DOHH2 (cell line): ENCODE results near the gene MAP2K7.

ENCODE experiments used
- H3F3A ChIP-seq: fragments of 200-600 bp; sonication (generic), shearing (Covaris generic); 2 replicates; pipeline ENCODE4 v1.6.0; 2016; ENCODE audit warnings: antibody characterized with exemption, mild to moderate bottlenecking; ENCODE audit not compliant: control insufficient read depth, insufficient read depth
- H3K27ac ChIP-seq: fragments of 200-600 bp; sonication (generic); 2 replicates; pipeline ENCODE4 v1.5.1; 2014; ENCODE audit warnings: low read depth, mild to moderate bottlenecking, low read length, moderate library complexity
- H3K27me3 ChIP-seq: fragments of 200-600 bp; sonication (generic); 2 replicates; pipeline ENCODE4 v1.6.1; 2014; ENCODE audit warnings: mild to moderate bottlenecking, low read length, mixed read lengths; ENCODE audit not compliant: control insufficient read depth
- H3K36me3 ChIP-seq: fragments of 200-600 bp; sonication (generic); 2 replicates; pipeline ENCODE4 v1.6.1; 2014; ENCODE audit warnings: mild to moderate bottlenecking, low read length, moderate library complexity, mixed read lengths; ENCODE audit not compliant: control insufficient read depth
- H3K4me1 ChIP-seq: fragments of 200-600 bp; sonication (generic); 2 replicates; pipeline ENCODE4 v1.6.1; 2014; ENCODE audit warnings: mild to moderate bottlenecking, low read length, mixed read lengths; ENCODE audit not compliant: control insufficient read depth
- H3K4me2 ChIP-seq: fragments of 200-600 bp; sonication (generic); 2 replicates; pipeline ENCODE4 v1.6.0; 2014; ENCODE audit warnings: mild to moderate bottlenecking, low read length, moderate library complexity
- H3K4me3 ChIP-seq: fragments of 200-600 bp; sonication (generic); 2 replicates; pipeline ENCODE4 v1.5.1; 2014; ENCODE audit warnings: mild to moderate bottlenecking, low read length, mixed read lengths
- H3K79me2 ChIP-seq: fragments of 200-600 bp; sonication (generic); 2 replicates; pipeline ENCODE4 v1.6.1; 2014; ENCODE audit warnings: mild to moderate bottlenecking, low read length, mixed read lengths; ENCODE audit not compliant: control insufficient read depth
- H3K9me2 ChIP-seq: fragments of 200-600 bp; sonication (generic); replicated peaks from 2 replicates; pipeline ENCODE4 v1.6.1; 2014; ENCODE audit warnings: mild to moderate bottlenecking, low read length, mixed read lengths; ENCODE audit not compliant: control insufficient read depth
- H3K9me3 ChIP-seq: fragments of 200-600 bp; sonication (generic); 2 replicates; pipeline ENCODE4 v1.6.1; 2014; ENCODE audit warnings: antibody characterized with exemption, low read length, mixed read lengths; ENCODE audit not compliant: control insufficient read depth, insufficient read depth
- H4K20me1 ChIP-seq: fragments of 200-600 bp; sonication (generic); 2 replicates; pipeline ENCODE4 v1.6.0; 2014; ENCODE audit warnings: low read depth, mild to moderate bottlenecking, antibody characterized with exemption, low read length, moderate library complexity; ENCODE audit not compliant: control insufficient read depth, insufficient read depth
- EZH2phosphoT487 ChIP-seq: fragments of 200-600 bp; sonication (generic); IDR thresholded peaks from 2 replicates; pipeline ENCODE4 v1.6.1; 2017; ENCODE audit warnings: borderline replicate concordance, mild to moderate bottlenecking, antibody characterized with exemption, low read length, moderate library complexity, mixed read lengths
- TF ChIP-seq, protein P1 (sequence below): fragments of 200-600 bp; sonication (generic); IDR thresholded peaks from one replicate; pipeline ENCODE4 v1.5.1; 2014; ENCODE audit warnings: antibody characterized with exemption, mild to moderate bottlenecking, low read depth, low read length; ENCODE audit not compliant: poor library complexity, severe bottlenecking

The MAP2K7 gene

DNA sequence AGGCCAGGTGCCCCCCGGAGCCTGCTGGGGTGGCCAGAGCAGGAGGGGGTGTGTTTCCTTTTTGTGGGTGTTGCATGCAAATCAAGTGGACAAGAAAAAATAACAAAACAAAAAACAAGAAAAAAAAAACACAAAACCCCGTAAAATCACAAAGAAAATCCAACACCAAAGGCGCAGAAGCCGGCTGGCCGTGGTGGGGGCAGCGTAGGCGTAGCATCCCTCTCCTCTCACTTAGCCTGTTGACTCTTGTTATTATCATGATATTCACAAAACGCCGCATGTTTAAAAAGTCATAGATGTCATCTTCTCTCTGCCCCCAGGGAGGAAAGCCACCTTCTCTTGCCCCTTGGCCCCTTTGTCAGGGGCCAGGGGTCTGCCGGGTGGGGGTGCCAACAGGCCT is 10.0 kb downstream of the MAP2K7 start:
- no peaks in the 10 kb centered on the region for H3K9me3 ChIP-seq
- no peaks in the 10 kb centered on the region for H4K20me1 ChIP-seq
- peaks cover 24% of the 10 kb centered on the region for H3K4me1 ChIP-seq
- H3K79me2 ChIP-seq = no peaks in the 10 kb centered on the region
- H3K36me3 ChIP-seq = peaks cover 18% of the 10 kb centered on the region
- no peak overlapping the region for H3K4me3 ChIP-seq
- H3K27ac ChIP-seq = no peak overlapping the region
- H3K9me2 ChIP-seq = no peaks in the 10 kb centered on the region
- H3F3A ChIP-seq = no peaks in the 10 kb centered on the region; the same call in 1 of the 2 replicates
- no peak overlapping the region for H3K4me2 ChIP-seq
- peaks cover 36% of the 10 kb centered on the region for H3K27me3 ChIP-seq
- TF ChIP-seq, protein P1, sequence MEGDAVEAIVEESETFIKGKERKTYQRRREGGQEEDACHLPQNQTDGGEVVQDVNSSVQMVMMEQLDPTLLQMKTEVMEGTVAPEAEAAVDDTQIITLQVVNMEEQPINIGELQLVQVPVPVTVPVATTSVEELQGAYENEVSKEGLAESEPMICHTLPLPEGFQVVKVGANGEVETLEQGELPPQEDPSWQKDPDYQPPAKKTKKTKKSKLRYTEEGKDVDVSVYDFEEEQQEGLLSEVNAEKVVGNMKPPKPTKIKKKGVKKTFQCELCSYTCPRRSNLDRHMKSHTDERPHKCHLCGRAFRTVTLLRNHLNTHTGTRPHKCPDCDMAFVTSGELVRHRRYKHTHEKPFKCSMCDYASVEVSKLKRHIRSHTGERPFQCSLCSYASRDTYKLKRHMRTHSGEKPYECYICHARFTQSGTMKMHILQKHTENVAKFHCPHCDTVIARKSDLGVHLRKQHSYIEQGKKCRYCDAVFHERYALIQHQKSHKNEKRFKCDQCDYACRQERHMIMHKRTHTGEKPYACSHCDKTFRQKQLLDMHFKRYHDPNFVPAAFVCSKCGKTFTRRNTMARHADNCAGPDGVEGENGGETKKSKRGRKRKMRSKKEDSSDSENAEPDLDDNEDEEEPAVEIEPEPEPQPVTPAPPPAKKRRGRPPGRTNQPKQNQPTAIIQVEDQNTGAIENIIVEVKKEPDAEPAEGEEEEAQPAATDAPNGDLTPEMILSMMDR = no peak
- TF ChIP-seq EZH2phosphoT487 = no peak

DNA sequence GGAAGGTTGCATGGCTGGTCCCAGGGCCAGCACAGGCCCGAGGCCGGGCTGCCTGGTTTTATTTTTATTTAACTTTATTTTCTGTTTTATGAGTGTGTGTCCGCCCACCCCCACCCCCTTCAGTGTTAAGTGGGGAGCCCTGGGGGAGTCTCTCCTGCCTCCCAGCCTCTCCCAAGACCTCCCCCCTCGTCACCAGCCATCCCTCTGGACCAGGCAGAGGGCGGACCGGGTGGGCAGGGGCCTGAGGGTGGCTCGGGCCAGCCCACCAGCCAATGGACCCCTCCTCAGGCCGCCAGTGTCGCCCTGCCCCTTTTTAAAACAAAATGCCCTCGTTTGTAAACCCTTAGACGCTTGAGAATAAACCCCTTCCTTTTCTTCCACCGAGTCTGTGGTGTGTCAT is 10.4 kb downstream of the MAP2K7 start:
- H3K27me3 ChIP-seq = peaks cover 41% of the 10 kb centered on the region

DNA sequence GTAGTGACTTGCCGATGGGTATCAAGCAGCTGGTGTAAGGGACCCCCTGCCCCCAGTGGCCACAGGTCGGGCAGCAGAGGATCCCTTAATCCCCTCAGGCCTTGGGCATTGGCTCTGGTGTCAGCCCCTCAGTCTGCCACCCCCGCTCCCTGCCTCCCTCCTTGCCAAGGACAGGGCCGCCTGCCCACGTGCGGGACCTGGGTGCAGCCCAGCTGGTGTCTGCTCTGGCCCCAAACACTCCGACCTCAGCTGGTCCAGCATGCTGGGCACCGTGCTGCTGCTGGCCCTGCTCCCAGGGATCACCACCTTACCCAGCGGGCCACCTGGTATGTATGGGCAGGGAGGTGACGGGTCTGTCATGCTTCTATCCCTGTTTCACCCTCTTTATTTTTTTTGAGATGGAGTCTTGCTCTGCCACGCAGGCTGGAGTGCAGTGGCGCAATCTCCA is 10.9 kb downstream of the MAP2K7 start, which contains the start of gene TGFBR3L:
TSS of gene TGFBR3L (plus strand) at position 233 of the 448 bp plus-strand sequence.
- Histone ChIP-seq H3K4me1 (peaks cover 33% of the 10 kb centered on the region), H3K79me2 (no peaks in the 10 kb centered on the region), H3K27me3 (peaks cover 41% of the 10 kb centered on the region), H3K4me2 (peak within 1 kb of the TSS; percentile 58), H4K20me1 (no peaks in the 10 kb centered on the region), H3F3A (peaks cover 2% of the 10 kb centered on the region; the same call in 1 of the 2 replicates), H3K9me2 (no peaks in the 10 kb centered on the region), H3K4me3 (peak within 1 kb of the TSS; percentile 47; the same call in 1 of the 2 replicates), H3K36me3 (peaks cover 18% of the 10 kb centered on the region), H3K9me3 (no peaks in the 10 kb centered on the region), H3K27ac (no peak within 1 kb of the TSS)
- TF ChIP-seq, protein P1 = no peak
- TF ChIP-seq EZH2phosphoT487 = no peak

More for the DNA sequence above, 10.4 kb downstream of the MAP2K7 start:
- Histone ChIP-seq H3K36me3 (peaks cover 18% of the 10 kb centered on the region), H3K4me3 (no peak overlapping the region), H3F3A (no peaks in the 10 kb centered on the region; the same call in 1 of the 2 replicates), H3K27ac (no peak overlapping the region), H3K4me1 (peaks cover 29% of the 10 kb centered on the region), H3K9me3 (no peaks in the 10 kb centered on the region), H4K20me1 (no peaks in the 10 kb centered on the region), H3K9me2 (no peaks in the 10 kb centered on the region), H3K79me2 (no peaks in the 10 kb centered on the region), H3K4me2 (no peak overlapping the region)
- TF ChIP-seq EZH2phosphoT487 = no peak
- TF ChIP-seq, protein P1 = no peak
